ENCODE data around the gene SAMD3.
"Not testable (repeated sequence)": the region's sequence is repeated elsewhere in the genome, so short reads cannot be mapped to it uniquely, and the experiment has no call there.

Gene SAMD3

DNA sequence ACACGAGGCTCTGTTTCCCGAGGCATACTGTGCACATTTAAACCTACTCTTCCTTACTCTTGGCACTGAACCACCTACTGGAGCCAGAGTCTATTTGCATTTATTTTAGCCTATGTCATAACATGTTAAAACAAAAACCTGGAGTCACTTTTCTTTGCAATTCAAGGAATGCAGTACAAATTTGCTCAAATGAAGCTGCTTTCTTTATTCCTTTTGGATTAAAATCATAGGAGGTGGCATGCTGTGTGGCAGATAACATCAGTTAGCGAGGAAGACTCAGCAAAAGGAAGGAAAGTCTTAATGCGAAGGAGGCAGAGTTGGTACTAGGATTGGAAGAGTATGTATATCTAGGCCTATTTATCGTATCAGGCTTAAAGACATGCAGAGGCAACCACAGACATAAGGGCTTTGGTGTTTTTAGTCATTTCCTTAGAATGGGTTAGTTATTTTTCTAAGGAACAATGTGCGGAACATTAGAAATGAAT is 92.9 kb downstream of the SAMD3 start:
- peak; percentile 18 for DNase-seq (ENCODE audit: low read depth)

DNA sequence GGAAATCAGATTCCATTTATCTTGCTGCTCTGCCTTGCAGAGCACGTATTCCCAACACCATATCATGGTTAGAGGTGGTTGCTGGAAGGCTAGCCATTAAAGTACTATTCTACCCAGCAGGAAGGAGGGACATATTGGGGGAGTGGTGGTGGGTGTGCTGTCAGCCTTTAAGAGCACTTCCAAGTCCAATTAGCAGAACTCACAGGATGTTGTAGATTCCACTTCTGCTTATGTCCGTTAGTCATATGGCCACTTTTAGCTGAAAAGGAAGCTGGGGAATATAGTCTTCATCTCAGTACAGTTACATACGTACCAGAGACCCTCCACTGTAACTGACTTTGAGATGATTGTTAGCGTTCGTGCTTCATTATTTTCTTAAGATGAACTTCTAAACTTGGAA is 94.4 kb downstream of the SAMD3 start:
- no peak for DNase-seq (ENCODE audit: low read depth)

- DNase-seq (ENCODE audit: low read depth) = no peak
Measured at GRCh38 chr6:130127195-130127594, 95.6 kb downstream of the SAMD3 start.

- DNase-seq (ENCODE audit: low read depth) = no peak
Measured at GRCh38 chr6:130122243-130122642, 100.5 kb downstream of the SAMD3 start.

DNA sequence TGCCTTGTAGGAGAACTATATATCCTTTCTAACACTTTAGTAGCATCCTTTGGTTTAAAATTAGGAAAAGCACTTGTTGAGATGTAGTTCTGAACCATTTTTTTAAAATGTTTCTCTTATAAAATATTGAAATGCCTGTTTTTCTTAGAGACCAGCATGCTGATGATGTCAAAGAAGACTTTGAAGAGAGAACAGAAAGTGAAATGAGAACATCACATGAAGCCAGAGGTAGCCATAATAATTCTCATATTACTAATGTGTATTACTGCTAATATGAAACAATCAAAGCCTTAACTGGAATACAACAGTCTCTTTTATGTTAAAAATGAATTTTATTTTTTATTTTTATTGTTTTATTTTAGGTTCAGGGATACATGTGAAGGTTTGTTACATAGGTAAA is 102.0 kb downstream of the SAMD3 start:
- no peak for DNase-seq (ENCODE audit: low read depth)

DNA sequence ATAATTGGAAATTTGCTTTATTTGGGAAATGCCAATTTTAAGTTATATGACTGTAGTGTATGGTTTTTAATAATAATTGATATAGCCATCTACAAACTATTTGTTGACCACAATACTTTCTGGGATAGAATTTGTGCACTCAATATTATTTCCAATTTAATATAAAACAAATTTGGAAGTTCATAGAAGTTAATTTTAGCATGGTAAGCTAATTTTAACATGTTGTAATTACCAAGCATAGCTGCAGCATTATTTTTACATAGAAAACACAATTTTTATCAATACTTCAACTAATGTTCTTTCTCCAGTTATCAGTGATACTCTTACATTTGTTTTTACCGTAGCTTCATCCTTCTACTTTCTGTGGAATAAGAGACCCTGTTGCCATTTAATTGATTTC is 103.5 kb downstream of the SAMD3 start:
- no peak for DNase-seq (ENCODE audit: low read depth)

DNA sequence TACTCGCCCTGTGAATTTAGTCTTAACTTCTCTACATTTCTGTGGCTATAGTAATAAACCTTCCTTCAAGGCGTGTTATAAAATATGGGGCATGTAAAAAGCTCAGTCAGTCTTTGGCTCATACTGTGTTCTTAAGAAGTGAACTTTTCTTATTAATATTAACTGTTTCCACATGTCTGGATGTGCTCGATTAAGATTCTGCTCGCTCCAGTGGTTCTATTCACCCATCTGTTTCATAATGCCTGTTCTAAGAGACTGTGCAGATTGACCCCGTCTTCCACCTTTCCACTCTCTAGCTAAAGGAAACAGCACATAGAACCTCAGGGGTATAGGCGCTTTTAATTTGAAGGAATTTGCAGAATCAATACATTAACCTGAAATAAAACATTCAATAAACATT is 104.5 kb downstream of the SAMD3 start:
- no peak for DNase-seq (ENCODE audit: low read depth)

- not testable (repeated sequence) for DNase-seq (ENCODE audit: low read depth)
Measured at GRCh38 chr6:130117187-130117701, 105.5 kb downstream of the SAMD3 start.

DNA sequence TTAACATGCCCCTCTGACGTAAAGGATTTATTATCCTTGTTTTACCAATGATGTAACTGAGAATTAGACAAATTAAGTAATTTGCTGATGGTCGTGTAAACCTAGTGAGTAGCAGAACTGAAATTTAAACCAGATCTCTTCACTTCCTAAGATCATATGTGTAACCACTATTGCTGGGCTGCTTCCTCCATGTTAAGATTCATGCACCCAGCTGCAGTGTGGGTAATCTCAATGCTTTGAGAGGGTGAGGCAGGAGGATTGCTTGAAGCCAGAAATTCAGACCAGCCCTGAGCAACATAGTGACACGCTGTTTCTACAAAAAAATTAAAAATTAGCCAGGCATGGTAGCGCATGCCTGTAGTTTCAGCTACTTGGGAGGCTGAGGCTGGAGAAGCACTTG is 106.5 kb downstream of the SAMD3 start:
- DNase-seq (ENCODE audit: low read depth) = no peak

DNA sequence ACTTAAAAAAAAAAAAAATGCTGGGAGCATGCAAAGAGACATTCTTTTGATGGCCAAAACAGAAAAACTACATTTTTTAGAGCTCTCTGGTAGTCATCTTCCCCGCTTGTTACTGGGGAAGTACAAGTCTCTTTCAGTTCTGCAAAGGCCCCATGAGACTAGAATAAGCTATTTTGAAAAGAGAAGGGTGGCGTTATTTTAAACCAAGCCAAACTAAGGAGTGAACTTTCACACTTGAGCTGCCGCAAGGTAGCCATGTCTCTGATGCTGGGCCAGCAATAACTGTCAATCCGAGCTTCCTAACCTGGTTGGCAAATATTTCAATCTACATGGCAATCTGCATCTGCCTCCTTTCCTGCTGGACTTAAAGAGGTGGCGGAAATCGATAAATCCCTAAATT is 107.7 kb downstream of the SAMD3 start:
- DNase-seq (ENCODE audit: low read depth) = no peak

- DNase-seq (ENCODE audit: low read depth) = no peak
Measured at GRCh38 chr6:130113201-130113710, 109.5 kb downstream of the SAMD3 start.

DNA sequence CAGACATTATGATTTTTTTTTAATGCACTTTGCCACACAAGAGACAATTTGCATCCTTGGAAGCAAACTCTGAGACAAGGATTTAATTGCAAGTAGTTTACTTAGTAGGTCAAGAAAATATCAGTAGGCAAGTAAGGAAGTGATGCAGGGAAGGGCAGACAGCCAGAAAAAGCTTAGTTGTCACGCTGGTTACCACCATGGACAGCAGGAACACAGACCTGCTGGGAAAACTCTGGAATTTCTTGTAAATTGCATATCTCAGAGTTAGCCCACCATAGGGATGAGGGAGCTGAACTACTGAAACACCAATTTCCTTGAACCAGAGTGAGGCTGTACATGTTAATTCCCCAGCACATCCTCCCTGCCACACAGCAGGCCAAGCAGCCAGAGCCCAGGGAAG is 111.7 kb downstream of the SAMD3 start:
- DNase-seq (ENCODE audit: low read depth) = no peak

DNA sequence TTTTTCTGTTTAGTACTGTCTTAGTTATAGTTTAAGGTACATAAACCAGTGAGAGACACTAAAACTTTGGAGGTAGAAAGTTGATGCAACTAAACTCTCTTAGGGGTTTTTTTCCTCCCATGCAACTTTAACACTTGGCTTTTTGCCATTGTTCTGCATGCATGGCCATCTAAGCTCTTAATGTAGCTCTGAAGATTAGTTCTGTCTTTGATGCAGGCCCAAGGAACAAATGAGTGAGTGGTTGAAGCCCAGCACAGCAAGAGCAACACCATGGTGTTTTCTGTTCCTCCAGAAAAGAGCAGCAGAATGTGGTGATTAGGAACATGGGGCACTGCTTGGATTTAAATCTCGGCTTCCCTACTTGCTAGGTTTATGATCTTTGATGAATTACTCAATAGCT is 115.0 kb downstream of the SAMD3 start:
- DNase-seq (ENCODE audit: low read depth) = no peak

- no peak for DNase-seq (ENCODE audit: low read depth)
Measured at GRCh38 chr6:130105996-130106704, 116.6 kb downstream of the SAMD3 start.

GRCh38 chr6:130099119-130099518 is 123.6 kb downstream of the SAMD3 start:
- DNase-seq (ENCODE audit: low read depth) = no peak

GRCh38 chr6:130098317-130098716 is 124.4 kb downstream of the SAMD3 start:
- no peak for DNase-seq (ENCODE audit: low read depth)

Data from non-pigmented ciliary epithelial cell (primary cell).